ENCODE results near the gene KMO. TPM values are rescaled to one million over a fixed set of nuclear protein-coding genes. Genes with fewer than 3 reads are reported as not detected.

KMO gene
- total and polyA plus RNA-seq, 2 experiments from 2014 or later: 0.05 TPM; not detected in 1

GRCh38 chr1:241579434-241579833 is 47.3 kb downstream of the KMO start:
- Histone ChIP-seq H3K9me2 (ENCODE audit: insufficient read depth) (no peaks in the 10 kb centered on the region), H3K27ac (ENCODE audit: low read depth) (no peak overlapping the region), H3K79me2 (replicated peaks; ENCODE audit: insufficient read depth) (no peaks in the 10 kb centered on the region), H3K36me3 (ENCODE audit: insufficient read depth) (no peaks in the 10 kb centered on the region), H3F3A (replicated peaks; ENCODE audit: low read depth) (no peaks in the 10 kb centered on the region), H3K4me2 (no peak overlapping the region), H2AFZ (no peak overlapping the region), H3K27me3 (ENCODE audit: insufficient read depth) (no peaks in the 10 kb centered on the region), H3K4me1 (ENCODE audit: insufficient read depth) (no peaks in the 10 kb centered on the region), H4K20me1 (replicated peaks; ENCODE audit: insufficient read depth) (no peaks in the 10 kb centered on the region), H3K4me3 (no peak overlapping the region)
- no peak for ATAC-seq
- DNase-seq (ENCODE audit: low spot score): no peak
- H3K27me3 Mint-ChIP-seq (ENCODE audit: insufficient read depth, low read depth, poor library complexity): no peaks in the 10 kb centered on the region
- no peak overlapping the region for H3K27ac Mint-ChIP-seq
- H3K36me3 Mint-ChIP-seq (ENCODE audit: low read depth): no peaks in the 10 kb centered on the region
- no peak overlapping the region for H3K4me3 Mint-ChIP-seq
- no peaks in the 10 kb centered on the region for H3K4me1 Mint-ChIP-seq
- TF ChIP-seq ETS1 (IDR thresholded peaks at IDR 0.05) (no peak), NANOG (IDR thresholded peaks at IDR 0.05; ENCODE audit: borderline replicate concordance) (no peak)
- peaks cover 6% of the 10 kb centered on the region; the same call in 2 of the 3 replicates for H3K9me3 Mint-ChIP-seq

GRCh38 chr1:241582921-241583321 is 50.7 kb downstream of the KMO start:
- no peaks in the 10 kb centered on the region for H3K27me3 ChIP-seq (ENCODE audit: insufficient read depth)
- H3F3A ChIP-seq (replicated peaks; ENCODE audit: low read depth): no peaks in the 10 kb centered on the region
- peak; percentile 6 for DNase-seq (ENCODE audit: low spot score)
- H3K27ac ChIP-seq (ENCODE audit: low read depth): no peak overlapping the region
- no peaks in the 10 kb centered on the region for H3K9me2 ChIP-seq (ENCODE audit: insufficient read depth)
- H3K79me2 ChIP-seq (replicated peaks; ENCODE audit: insufficient read depth): no peaks in the 10 kb centered on the region
- no peak for TF ChIP-seq ZNF462 (CRISPR knock-in tag; IDR thresholded peaks at IDR 0.05)
- no peak for TF ChIP-seq ZNF331 (CRISPR knock-in tag; IDR thresholded peaks at IDR 0.05; ENCODE audit: low read depth)
- TF ChIP-seq CTCF (conservative IDR thresholded peaks at IDR 0.05; ENCODE audit: low read depth in 2 of 2): 0 out of 4 replicates have a peak, but pooled peaks of 1 of the 2 experiments have one; percentile 5
- TF ChIP-seq JUNB (IDR thresholded peaks at IDR 0.05; ENCODE audit: unreplicated experiment): no peak
- TF ChIP-seq REST (IDR thresholded peaks at IDR 0.05; ENCODE audit: unreplicated experiment): no peak
- Mint-ChIP-seq H3K27ac (no peak overlapping the region), H3K27me3 (ENCODE audit: insufficient read depth, low read depth, poor library complexity) (no peaks in the 10 kb centered on the region), H3K9me3 (no peaks in the 10 kb centered on the region; the same call in 2 of the 3 replicates), H3K4me3 (no peak overlapping the region), H3K36me3 (ENCODE audit: low read depth) (no peaks in the 10 kb centered on the region), H3K4me1 (no peaks in the 10 kb centered on the region)
- no peak overlapping the region for H2AFZ ChIP-seq
- no peak; the same call in 2 of the 3 replicates for ATAC-seq
- no peaks in the 10 kb centered on the region for H3K36me3 ChIP-seq (ENCODE audit: insufficient read depth)
- H3K4me1 ChIP-seq (ENCODE audit: insufficient read depth): no peaks in the 10 kb centered on the region
- no peak overlapping the region for H3K4me3 ChIP-seq
- H4K20me1 ChIP-seq (replicated peaks; ENCODE audit: insufficient read depth): no peaks in the 10 kb centered on the region
- H3K4me2 ChIP-seq: no peak overlapping the region

Data from GM23338 (cell line).